Cardiac fibroblast (primary cell): Measurements from ENCODE around the gene AGBL4.

ENCODE experiments used
- DNase-seq, 2 donors: peaks; one replicate each; pipeline versions ENCODE4 v3.0.0 to v3.0.0-alpha.2; 2010; ENCODE audit warnings: low read depth in 2 of 2
- H3K4me3 ChIP-seq, 2 donors: replicated peaks in 1 of 2; 1 replicate in 1 of 2; 2 replicates in 1 of 2; pipeline ENCODE4 v1.5.1; 2011; ENCODE audit warnings: low read depth in 2 of 2, low read length in 2 of 2, mild to moderate bottlenecking in 2 of 2, moderate library complexity in 1 of 2
- CTCF ChIP-seq: IDR thresholded peaks from one replicate; pipeline ENCODE4 v1.5.1; 2011; ENCODE audit warnings: low read depth, mild to moderate bottlenecking, low read length, inconsistent platforms

The AGBL4 gene

GRCh38 chr1:48940962-48941732 lies 1082.6 kb downstream of the AGBL4 start:
- no peak overlapping the region for H3K4me3 ChIP-seq
- no peak for TF ChIP-seq CTCF
- DNase-seq = no peak

GRCh38 chr1:48940354-48940753 lies 1083.4 kb downstream of the AGBL4 start:
- DNase-seq = no peak
- H3K4me3 ChIP-seq = no peak overlapping the region
- no peak for TF ChIP-seq CTCF

GRCh38 chr1:48939828-48940227 lies 1083.9 kb downstream of the AGBL4 start:
- DNase-seq = no peak
- no peak for TF ChIP-seq CTCF
- no peak overlapping the region for H3K4me3 ChIP-seq

GRCh38 chr1:48939042-48939441 lies 1084.7 kb downstream of the AGBL4 start:
- no peak overlapping the region for H3K4me3 ChIP-seq
- no peak for TF ChIP-seq CTCF
- no peak for DNase-seq

- no peak for TF ChIP-seq CTCF
- DNase-seq = no peak
Observed at GRCh38 chr1:48937732-48938131, 1086.0 kb downstream of the AGBL4 start.

GRCh38 chr1:48936436-48936835 lies 1087.3 kb downstream of the AGBL4 start:
- TF ChIP-seq CTCF = no peak
- no peak overlapping the region for H3K4me3 ChIP-seq
- peak in 1 of 2 donors; percentile 16 for DNase-seq

More at GRCh38 chr1:48937732-48938131, 1086.0 kb downstream of the AGBL4 start:
- H3K4me3 ChIP-seq = no peak overlapping the region

GRCh38 chr1:48932366-48932765 lies 1091.4 kb downstream of the AGBL4 start:
- DNase-seq = no peak
- TF ChIP-seq CTCF = no peak
- H3K4me3 ChIP-seq = no peak overlapping the region
